D721Med (cell line): ENCODE data around the gene CSHL1.

Experiments
- DNase-seq: peaks from one replicate; pipeline ENCODE4 v3.0.0; 2011; ENCODE audit warnings: low spot score; ENCODE audit not compliant: insufficient read length
- FAIRE-seq: peaks from 2 replicates; lab custom pipeline; 2011; peaks lifted over from hg19 to GRCh38; lab: Jason Lieb, UNC
- TF ChIP-seq, protein P1 (sequence below): IDR thresholded peaks from 2 replicates; pipeline ENCODE4 v1.5.1; 2012; ENCODE audit warnings: mild to moderate bottlenecking, control low read depth; ENCODE audit not compliant: insufficient read depth; ENCODE audit errors: missing control alignments

The CSHL1 gene

DNA sequence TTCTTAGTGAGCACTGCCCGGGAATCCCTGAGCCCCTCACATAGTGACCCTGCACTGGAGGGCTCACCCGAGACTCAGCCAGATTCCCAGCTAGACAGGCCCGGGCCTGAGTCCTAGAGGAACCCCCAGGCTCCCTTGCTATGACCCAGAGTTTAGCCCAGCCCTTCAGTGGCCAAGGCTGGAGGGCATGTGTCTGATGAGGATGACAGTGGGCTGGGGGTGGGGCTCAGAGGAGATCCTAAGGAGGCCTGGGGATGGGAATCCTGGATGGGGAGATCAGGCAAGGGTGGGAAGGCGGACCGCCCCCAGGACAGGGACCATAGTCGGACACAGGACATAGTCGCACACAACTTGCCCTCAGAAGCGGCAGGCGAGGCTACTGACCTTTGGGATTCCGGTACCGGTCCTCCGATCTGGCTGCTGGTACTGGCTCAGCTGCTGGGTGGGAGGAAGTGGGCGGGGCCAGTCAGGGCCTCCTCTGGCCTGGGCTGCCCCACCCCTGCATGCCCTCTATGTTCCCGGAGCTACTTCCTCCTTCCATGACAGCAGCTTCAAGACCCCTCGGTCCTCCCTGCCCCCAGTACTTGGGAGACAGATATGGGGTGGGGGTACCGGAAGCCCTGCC, 20.0 kb upstream of the CSHL1 start:
- TF ChIP-seq, protein P1, sequence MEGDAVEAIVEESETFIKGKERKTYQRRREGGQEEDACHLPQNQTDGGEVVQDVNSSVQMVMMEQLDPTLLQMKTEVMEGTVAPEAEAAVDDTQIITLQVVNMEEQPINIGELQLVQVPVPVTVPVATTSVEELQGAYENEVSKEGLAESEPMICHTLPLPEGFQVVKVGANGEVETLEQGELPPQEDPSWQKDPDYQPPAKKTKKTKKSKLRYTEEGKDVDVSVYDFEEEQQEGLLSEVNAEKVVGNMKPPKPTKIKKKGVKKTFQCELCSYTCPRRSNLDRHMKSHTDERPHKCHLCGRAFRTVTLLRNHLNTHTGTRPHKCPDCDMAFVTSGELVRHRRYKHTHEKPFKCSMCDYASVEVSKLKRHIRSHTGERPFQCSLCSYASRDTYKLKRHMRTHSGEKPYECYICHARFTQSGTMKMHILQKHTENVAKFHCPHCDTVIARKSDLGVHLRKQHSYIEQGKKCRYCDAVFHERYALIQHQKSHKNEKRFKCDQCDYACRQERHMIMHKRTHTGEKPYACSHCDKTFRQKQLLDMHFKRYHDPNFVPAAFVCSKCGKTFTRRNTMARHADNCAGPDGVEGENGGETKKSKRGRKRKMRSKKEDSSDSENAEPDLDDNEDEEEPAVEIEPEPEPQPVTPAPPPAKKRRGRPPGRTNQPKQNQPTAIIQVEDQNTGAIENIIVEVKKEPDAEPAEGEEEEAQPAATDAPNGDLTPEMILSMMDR = no peak
- DNase-seq = no peak
- FAIRE-seq = no peak

DNA sequence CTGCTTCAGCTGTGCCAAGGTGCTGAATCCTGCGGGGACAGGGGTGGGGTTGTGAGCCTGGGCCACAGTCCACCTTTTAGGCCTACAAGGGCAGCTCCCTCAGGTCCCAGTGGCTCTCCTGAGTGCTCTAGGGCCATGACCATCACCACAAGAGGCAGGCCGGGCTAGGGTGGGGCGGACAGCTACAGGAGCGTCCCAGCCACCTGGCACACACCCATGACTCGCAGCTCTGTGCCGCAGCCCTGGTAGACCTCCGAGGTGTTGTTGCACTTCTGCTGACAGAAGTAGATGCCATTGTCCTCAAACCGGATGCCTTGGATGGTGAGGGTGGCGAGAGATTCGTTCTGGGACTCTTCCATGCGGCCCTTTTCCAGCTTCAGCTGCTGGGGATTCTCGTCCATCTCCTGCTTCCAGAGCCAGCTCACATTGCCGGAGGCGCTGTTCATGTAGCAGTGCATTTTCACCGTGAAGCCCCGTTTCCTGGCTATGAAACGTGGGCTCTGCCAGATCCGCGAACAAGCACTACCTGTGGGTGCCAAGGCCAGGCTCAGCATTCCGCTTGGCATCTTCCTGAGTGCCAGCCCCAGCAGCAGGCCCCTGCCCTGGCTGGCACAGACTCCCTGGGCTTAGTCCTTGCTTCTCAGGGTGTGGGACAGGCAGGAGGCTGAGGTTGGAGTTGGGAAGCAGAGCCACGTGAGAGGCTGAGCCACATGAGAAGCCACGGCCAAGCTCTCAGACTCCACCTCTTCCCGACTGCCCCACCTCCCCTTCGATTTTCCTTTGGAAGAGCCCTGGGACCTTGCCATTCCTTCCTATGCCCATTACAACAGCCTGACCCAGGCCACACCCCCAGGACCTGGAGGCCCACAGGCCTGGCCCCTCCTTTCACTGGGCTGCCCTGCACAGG, 19.1 kb upstream of the CSHL1 start:
- TF ChIP-seq, protein P1 = no peak
- FAIRE-seq (no peak), DNase-seq (no peak)

DNA sequence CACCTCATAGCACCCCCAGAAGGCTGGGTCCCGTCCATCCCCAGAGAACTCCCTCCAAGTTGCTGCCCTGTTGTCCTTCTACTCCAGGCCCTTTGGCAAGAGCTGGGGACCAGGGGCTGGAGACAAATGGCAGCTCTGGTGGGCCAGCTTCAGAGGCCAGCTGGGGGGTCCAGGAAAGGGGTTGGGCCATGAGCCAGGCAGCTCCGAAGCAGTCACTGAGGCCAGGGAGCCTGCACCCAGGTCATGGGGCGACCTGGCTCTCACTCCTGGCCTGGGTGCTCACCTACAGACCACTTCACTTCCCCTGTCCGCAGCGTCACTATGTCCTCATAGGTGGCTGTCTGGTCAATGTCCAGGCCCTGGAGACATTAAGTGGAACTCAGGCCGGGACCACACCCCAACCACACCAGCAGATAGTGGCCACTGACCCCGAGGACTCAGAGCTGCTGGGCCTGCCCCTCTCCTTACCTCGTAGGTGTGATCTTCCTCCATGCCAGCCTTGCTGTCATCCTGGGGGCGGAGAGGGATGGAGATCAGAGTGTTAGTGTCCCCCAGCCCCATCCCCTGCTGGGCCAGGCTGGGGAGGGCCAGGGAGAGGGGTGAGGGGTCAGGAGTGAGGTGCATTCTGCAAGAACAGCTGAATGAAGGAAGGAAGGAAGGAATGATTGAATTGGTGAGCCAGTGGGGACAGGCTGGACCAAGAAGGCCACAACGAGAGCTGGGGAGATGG, 18.1 kb upstream of the CSHL1 start:
- DNase-seq (peak; percentile 11), FAIRE-seq (no peak)
- TF ChIP-seq, protein P1 = no peak

DNA sequence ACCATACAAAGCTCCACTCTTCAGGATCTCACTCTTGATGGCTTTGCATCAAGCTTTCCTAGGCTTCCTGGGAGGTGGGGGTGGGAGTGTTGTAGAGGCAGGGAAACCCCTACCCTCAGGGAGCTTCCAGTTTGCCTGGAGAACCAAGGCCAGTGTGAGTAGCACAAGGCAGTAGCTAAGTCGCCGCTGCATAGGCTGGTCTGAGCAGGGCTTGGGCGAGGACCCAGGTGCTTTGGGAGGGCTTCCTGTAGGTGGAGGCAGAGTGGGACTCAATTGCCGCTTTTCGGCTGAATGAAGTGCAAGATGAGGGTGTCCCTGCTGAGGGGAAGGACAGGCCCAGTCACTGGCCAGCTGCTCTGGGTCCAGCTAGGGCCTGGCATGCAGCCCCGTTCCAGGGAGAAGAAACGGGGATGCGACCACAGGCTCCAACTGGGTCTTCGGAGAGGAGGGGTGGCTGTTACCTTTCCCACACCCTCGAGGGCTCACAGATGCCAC, 17.2 kb upstream of the CSHL1 start:
- TF ChIP-seq, protein P1 = no peak
- DNase-seq (no peak), FAIRE-seq (no peak)

DNA sequence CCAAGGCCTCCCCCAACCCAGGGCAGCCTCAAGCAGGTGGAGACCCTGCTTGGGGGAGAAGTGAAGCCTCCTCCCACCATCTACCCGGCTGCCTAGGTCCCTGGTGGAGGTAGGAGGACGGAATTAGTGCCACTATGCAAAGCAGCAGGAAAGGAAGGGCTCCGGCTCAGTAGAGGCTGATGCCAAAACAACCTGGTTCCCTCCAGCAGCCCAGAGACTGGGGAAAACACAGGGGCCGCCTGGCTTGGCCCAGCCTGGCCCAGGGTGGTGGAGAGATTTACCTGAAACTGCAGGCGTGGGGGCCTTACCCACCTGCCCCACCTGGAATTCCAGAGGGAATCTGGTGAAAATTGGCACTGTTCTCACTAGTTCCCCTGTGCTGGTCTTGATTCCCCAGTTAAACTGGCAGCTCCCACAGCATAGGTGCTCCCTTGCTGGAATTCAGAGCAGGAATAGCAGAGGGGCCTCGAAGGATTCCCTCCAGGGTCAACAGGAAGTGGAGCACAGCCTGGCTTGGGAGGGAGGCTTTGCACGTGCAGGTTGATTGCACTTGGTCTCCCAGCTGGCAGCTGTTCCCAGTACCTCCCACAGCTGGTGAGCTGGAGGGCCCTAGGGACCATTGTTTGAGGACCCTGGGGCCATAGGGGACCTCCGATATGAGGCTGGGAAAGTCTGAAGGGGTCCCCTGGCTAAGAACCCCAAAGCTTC, 16.6 kb upstream of the CSHL1 start:
- peak; percentile 11 for DNase-seq
- TF ChIP-seq, protein P1 = no peak
- no peak for FAIRE-seq

DNA sequence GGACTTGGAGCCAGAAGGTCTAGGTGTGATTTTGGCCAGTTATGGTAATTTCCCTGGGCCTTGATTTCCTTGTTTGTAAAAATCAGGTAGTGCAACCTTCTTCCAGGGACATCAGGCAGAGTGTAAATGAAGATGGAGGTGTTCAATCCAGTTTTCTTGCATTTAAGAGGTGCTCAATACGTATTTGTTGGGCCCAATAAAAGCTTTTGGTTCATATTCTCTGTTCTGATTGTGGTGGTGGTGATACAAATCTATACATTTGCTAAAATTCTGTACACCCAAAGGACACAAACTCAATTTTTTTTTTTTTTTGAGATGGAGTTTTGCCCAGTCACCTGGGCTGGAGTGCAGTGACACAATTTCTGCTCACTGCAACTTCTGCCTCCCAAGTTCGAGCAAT, 15.1 kb upstream of the CSHL1 start:
- FAIRE-seq (no peak), DNase-seq (no peak)
- TF ChIP-seq, protein P1 = no peak
